Chondrocyte (in vitro differentiated cells): Measurements from ENCODE around the gene SHF. TPM values are rescaled to one million over a fixed set of nuclear protein-coding genes. Genes with fewer than 3 reads are reported as not detected.

Source experiments
- DNase-seq: peaks from one replicate; pipeline ENCODE4 v3.0.0; 2021; ENCODE audit warnings: mixed read lengths, low spot score
- H3K27ac Mint-ChIP-seq: one replicate; pipeline ENCODE4 v1.8.0; 2021; ENCODE audit warnings: mild to moderate bottlenecking, moderate library complexity, mixed read lengths; ENCODE audit not compliant: unreplicated experiment
- H3K27me3 Mint-ChIP-seq: 2 replicates; pipeline ENCODE4 v1.8.0; 2021; ENCODE audit warnings: low read depth, mixed read lengths
- H3K36me3 Mint-ChIP-seq: 2 replicates; pipeline ENCODE4 v1.8.0; 2021; ENCODE audit warnings: low read depth, mixed read lengths
- H3K4me1 Mint-ChIP-seq: 2 replicates; pipeline ENCODE4 v1.8.0; 2021; ENCODE audit warnings: low read depth, mild to moderate bottlenecking, mixed read lengths
- H3K4me3 Mint-ChIP-seq: one replicate; pipeline ENCODE4 v1.8.0; 2021; ENCODE audit warnings: mild to moderate bottlenecking, moderate library complexity, mixed read lengths; ENCODE audit not compliant: unreplicated experiment
- H3K9me3 Mint-ChIP-seq: 2 replicates; pipeline ENCODE4 v1.8.0; 2021; ENCODE audit warnings: low read depth, mixed read lengths
- total RNA-seq: library from RNA; stranded (reverse); gene quantifications from 3 replicates; pipeline ENCODE4 v1.2.1, GENCODE V29; 2021
- TF ChIP-seq, protein P1 (sequence below): fragments of 200-600 bp; sonication (generic); IDR thresholded peaks from 2 replicates; pipeline ENCODE4 v1.5.0; 2021; ENCODE audit warnings: antibody characterized with exemption, mild to moderate bottlenecking, moderate library complexity

The SHF gene
- total RNA-seq, 1 donor from 2014 or later = 4.9 TPM

DNA sequence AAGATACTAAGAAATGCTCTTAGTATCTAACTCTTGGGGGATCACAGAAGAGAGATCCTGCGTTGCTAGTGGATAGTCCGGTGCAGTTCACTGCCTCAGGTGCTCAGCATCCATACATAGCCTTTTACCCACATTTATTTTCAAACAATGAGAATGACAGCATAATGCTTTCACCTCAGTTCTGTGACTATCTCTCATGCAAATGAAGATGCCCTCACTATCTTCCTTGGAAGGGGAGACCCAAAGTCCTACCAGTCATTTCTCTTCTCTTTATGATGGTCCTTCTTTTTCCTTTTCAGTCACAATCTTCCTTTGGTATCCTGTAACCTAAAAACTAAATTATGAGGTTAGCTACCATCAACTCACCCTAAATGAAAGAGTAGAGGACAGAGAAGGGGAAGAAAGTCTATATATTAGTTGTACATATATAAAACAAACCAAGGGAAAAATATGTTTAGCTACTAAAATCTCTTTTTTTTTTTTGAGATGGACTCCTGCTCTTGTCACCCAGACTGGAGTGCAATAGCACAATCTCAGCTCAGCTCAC, 33.4 kb upstream of the SHF start:
- Mint-ChIP-seq H3K27ac (no peak overlapping the region), H3K27me3 (peaks cover 29% of the 10 kb centered on the region), H3K36me3 (no peaks in the 10 kb centered on the region), H3K9me3 (no peaks in the 10 kb centered on the region), H3K4me1 (no peaks in the 10 kb centered on the region), H3K4me3 (no peak overlapping the region)
- TF ChIP-seq, protein P1, sequence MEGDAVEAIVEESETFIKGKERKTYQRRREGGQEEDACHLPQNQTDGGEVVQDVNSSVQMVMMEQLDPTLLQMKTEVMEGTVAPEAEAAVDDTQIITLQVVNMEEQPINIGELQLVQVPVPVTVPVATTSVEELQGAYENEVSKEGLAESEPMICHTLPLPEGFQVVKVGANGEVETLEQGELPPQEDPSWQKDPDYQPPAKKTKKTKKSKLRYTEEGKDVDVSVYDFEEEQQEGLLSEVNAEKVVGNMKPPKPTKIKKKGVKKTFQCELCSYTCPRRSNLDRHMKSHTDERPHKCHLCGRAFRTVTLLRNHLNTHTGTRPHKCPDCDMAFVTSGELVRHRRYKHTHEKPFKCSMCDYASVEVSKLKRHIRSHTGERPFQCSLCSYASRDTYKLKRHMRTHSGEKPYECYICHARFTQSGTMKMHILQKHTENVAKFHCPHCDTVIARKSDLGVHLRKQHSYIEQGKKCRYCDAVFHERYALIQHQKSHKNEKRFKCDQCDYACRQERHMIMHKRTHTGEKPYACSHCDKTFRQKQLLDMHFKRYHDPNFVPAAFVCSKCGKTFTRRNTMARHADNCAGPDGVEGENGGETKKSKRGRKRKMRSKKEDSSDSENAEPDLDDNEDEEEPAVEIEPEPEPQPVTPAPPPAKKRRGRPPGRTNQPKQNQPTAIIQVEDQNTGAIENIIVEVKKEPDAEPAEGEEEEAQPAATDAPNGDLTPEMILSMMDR = no peak
- no peak for DNase-seq

DNA sequence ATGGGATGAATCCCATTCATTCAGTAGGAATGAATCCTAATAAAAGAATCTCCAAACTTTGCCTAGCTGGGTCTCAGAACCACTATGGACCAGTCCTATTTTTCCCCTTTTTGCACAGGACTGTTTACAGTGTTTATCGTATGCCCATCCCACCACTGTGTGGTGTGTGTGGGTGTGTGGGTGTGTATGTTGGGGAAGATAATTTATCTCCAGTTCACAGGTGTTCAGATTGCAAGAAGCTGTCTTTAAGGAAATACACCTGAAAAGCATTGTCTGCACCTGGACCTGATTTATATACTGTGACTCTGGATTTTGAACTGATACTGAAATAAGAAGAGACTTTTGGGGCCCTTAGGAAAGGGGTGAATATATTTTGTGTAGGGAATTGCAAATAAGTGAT, 24.7 kb upstream of the SHF start:
- H3K9me3 Mint-ChIP-seq = no peaks in the 10 kb centered on the region

DNA sequence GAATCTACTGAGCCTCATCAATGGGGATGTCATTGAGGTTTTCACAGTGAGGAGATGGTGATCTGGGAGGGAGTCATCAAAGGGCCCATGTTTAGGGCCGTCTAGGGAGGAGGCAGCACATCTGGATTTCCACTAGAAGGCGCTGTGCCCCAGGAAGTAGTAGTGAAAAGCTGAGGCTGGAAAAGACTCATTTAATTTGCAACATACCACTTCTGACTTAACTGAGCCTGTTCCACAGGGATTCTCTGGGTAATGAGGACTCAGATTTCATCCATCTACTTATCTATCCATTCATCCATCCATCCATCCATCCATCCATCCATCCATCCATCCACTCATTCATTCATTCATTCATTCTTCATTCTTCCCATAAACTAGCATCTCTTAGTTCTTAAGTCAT, 17.4 kb upstream of the SHF start:
- DNase-seq = no peak
- no peaks in the 10 kb centered on the region for H3K36me3 Mint-ChIP-seq
- TF ChIP-seq, protein P1 = peak; percentile 77
- H3K27me3 Mint-ChIP-seq = peaks cover 8% of the 10 kb centered on the region
- no peaks in the 10 kb centered on the region for H3K9me3 Mint-ChIP-seq
- no peak overlapping the region for H3K27ac Mint-ChIP-seq
- no peak overlapping the region for H3K4me3 Mint-ChIP-seq
- peaks cover 3% of the 10 kb centered on the region for H3K4me1 Mint-ChIP-seq

More for the DNA sequence above, 24.7 kb upstream of the SHF start:
- TF ChIP-seq, protein P1 = no peak
- Mint-ChIP-seq H3K4me1 (no peaks in the 10 kb centered on the region), H3K36me3 (no peaks in the 10 kb centered on the region), H3K27me3 (peaks cover 9% of the 10 kb centered on the region), H3K27ac (no peak overlapping the region), H3K4me3 (no peak overlapping the region)
- DNase-seq = no peak

DNA sequence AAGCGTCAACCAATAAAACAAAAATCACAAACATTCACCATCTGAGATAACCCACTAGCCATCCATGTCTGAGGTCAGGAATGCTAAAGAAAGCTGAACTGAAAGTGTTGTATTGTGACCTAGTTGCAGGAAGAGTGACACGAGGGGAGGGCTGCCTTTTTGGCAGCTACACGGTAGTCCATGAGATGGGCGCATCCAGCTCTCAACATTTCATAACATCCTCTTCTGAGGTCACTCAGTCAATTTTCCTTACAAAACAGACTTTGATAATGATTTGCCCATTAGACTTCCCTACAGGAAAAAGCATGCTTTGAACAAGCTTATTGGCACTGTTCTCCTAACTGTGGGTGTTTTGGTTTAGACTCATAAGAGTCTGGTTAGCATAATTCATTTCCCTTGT, 15.4 kb upstream of the SHF start:
- Mint-ChIP-seq H3K4me3 (no peak overlapping the region), H3K36me3 (no peaks in the 10 kb centered on the region), H3K27me3 (peaks cover 3% of the 10 kb centered on the region), H3K27ac (no peak overlapping the region), H3K4me1 (peaks cover 6% of the 10 kb centered on the region), H3K9me3 (no peaks in the 10 kb centered on the region)
- TF ChIP-seq, protein P1 = no peak
- DNase-seq = no peak

DNA sequence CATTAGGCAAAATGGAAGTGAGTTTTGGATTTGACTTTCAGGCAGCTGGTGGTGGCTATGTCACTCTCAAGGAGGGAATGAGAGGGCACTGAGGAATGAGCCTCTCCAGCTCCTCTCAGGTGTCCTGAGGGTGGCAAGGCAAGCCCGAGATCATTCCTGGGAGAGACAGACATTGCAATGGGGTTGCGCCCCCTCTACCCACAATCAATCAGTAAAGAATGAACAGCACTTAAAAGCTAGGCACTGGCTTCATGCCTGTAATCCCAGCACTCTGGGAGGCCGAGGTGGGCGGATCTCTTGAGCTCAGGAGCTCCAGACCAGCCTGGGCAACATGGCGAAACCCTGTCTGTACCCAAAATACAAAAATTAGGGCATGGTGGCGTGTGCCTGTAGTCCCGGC, 14.1 kb upstream of the SHF start:
- DNase-seq = no peak
- H3K4me3 Mint-ChIP-seq = no peak overlapping the region
- H3K9me3 Mint-ChIP-seq = no peaks in the 10 kb centered on the region
- H3K4me1 Mint-ChIP-seq = peaks cover 9% of the 10 kb centered on the region
- peaks cover 3% of the 10 kb centered on the region for H3K27me3 Mint-ChIP-seq
- H3K36me3 Mint-ChIP-seq = no peaks in the 10 kb centered on the region
- TF ChIP-seq, protein P1 = no peak
- no peak overlapping the region for H3K27ac Mint-ChIP-seq
